GM19324 (cell line): ENCODE results near the gene TMEM167A.

ENCODE experiments used
- ATAC-seq: cut with Tn5 transposase; IDR thresholded peaks from one replicate; pipeline ENCODE4 v1.9.1; 2021; ENCODE audit warnings: mild to moderate bottlenecking, moderate library complexity; ENCODE audit not compliant: unreplicated experiment, low FRiP score

Gene TMEM167A

DNA sequence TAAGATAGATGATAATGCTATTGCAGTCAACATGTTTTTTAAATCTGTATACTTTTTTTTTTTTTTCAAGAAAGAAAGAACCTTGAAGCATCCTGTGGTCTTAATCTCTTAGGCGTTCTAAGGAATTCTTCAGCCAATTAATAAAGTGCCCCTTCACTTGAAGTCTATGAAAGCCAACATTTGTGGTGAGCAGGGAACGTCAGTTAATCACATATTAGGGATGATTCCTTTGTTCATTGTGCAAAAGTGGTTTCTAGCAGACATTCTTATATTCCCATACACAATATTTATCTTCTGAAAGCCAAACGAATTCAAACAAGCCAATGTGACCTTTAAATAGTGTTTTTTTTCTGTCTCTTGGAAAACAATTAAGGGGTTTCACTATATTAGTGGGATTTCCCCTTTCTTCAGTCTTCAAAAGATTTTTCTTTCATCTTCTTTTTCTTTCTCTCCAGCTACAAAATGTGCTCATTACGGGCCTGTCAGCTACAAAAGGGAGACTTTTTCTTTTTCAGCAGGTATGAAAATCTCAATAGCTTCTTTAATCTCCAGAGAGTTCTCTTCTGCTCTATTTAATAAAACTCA lies 40.1 kb downstream of the TMEM167A start:
- no peak for ATAC-seq

DNA sequence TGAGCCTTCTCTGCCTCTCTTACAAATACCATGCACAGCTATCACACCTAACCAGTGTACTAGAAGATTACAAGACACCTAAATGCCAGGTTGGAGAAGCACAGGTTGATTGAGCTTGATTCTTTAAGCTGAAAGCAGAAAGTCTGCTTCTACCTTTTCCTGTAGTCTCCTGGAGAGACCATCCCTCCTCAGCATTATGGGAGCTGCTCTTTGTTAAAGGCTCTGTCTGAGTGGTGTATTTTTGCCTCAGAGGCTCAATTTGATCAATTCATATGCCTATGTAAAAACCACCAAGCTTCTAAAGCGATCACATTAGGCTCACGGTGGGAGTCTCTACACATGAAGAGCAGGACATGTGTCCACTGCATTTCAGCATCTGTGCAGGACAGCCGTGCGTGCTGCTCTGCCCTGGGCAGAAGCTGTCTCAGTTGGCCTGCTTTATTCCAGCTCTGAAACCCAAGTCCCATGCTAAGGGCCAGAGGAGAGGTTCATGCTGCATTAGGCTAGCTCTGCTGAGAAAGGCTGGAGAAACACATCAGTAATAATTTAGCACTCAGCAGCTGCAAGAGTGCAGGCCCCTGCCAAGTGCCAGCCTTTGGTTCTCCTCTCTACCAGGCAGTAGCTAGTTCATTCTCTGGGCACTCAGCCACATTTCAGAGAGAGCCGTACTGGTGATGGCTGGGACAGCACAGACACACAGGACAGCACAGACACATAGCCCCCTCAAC lies 41.7 kb downstream of the TMEM167A start:
- ATAC-seq: no peak

DNA sequence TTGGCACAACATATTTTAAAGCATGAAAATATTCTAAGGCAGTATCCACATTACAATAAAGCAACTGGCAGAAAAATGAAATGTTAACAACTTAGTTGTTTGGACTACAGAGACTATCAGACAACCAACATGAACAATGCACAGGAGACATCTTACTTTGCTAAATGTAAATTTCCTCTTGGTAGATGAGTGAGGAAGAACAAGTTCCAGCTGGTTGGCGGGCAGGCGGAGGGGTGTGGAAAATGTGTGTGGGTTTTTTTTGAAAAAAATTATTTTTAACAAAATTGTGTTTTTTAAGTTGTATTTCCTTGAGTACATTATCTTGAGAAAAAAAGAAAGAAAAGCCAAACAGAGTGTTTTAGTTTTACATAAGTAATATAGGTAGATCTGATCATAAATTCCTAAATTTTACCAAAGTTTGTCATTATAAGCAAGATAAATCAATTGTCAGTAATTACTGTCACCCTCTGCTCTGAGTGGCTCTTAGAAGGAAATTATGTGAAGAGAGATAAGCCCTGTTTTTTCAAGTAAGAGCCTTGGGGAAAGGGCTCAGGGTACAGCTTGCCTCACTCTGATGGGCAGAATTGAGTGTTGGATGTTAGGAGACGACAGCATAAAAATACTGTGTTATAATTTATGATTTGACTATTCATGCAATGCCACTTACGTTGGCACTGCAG lies 42.5 kb downstream of the TMEM167A start:
- ATAC-seq: no peak

DNA sequence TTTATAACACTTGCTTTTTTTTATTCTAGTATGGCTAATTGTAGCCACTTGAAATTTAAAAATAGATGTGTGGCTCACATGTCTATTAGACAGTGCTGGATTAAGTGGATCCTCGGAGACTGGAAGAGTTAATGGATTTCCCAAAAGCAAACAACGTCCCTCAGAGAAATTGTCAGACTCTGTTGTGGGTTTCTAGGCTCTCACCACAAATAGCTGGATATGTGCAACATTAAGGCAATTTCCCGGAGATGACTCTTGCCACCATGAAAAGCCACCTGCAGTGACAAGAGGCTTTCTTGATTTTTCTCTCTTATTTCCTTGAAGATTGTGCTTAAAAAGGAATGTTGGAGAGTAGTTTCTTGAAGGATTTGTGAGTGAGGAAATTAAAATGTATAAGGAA lies 43.2 kb downstream of the TMEM167A start:
- ATAC-seq: no peak

DNA sequence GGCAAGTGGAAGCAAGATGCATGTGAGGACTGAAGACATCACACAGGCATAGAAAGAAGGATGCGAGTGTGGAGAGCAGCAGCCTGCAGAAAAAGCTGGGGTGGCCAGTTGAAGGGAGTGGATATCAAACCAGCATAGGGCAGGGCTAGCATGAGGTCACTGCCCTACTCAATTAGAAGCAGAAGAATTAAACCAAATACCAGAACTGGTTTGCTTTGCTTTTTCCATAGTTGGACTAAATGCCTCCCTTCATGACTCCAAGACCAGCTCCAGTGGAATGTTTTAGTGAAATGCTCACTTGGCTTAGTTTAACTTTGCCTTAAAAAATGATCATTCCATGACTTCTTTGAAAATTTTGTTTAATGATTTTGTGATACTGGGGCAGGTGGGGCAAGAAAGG lies 45.8 kb downstream of the TMEM167A start:
- ATAC-seq: no peak

DNA sequence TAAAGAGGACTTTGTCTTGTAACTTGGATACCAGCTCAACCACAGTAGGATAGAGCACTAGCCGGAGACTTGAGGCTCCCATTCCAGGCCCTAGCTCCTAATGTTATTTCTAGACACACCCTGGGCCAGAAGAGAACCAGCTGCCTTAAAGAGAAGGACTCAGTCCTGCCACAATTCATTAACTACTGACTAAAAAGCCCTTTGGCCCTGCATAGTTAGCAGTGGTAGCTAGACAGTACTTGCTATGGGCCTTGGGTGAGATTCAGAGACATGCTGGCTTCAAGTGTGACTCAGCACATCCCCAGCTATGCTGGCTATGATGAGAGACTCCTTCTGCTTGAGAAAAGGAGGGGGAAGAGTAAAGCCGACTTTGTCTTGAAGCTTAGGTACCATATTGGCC lies 47.3 kb downstream of the TMEM167A start:
- no peak for ATAC-seq

DNA sequence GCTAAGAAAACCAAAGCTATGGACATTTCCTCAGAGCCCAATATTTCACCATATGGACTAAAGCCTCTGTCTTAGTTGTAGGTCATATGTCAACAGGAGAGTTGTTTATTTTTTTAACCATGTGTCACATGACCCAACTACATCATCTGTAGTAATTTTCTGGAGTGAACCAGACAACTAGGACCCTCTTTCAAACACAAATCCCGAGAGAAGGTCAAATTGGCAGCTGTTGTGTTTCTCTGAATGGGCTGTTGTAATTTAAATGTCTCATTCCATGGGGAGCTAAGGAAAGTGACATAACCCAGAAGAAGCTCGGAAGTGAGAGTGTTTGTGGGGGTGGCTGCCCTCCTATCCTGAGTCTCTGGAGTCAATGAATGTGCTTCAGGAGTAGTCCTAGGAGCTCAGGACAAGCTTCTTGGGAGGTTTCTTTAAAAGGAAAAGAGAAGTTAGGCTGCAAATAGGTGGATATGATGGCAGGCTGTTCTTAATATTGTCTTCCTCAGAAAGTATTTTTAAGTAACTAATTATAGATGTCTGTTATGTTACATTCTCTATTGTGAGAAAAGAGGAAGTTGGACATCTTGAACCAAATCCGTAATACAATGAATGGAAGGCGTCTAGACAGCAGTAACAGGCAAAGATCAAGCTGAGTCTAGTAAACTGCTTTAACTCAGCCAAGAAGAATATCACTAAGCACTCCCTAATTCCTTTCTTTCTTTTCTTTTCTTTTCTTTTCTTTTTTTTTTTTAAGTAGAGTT lies 50.1 kb downstream of the TMEM167A start:
- ATAC-seq: no peak

DNA sequence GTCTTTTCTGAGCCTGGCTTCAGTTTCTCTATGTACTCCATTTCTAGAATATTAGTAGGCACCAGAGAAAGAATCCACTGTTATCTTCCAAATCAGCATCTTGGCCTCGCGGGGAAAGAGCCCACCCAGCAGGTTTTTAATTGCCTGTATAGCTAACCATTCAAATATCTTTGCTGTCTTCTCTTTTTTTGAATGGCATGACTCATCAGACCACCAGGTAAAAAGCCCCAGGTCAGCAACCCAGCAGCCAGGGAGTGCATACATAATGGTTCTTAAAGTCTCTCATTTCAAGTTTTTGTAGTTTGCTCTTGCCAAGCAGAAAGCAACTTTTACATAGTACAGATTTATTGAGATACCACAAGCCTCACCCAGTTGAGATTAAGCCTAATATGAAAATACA lies 50.7 kb downstream of the TMEM167A start:
- ATAC-seq: no peak

DNA sequence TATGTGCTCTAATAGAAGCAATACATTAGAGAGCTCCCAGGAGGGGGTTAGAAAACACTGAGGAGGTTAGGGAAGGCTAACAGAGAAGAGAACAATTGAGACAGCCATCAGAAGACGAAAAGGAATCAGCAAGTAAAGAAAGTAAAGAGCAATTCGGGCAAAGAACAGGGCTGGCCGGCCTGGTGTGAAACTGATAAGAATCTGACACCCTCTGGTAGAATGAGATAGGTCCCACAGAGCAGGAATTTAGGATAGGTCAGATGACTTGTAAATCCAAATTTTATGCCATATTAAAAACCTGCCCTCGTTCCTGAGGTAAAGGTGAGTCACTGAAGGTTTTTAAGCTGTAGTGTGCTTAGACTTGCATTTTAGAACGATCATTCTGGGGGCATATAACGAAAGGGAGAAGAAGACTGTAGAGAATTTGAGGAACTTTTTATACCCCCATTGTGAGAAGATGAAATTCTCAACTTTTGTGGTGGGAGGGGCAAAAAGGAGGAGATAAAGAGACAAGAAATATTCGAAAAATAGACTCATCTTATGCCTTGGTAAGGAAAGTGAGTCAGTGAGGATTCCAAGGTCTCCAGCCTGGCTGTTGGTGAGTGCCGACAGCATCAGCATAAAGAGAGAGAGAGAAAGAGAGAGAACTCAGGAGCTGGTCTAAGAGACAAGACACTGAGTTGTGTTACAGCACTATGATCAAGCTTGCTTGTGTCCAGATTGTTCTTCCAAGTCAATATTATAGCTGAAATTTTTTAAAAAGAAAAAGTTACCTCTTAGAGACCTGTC lies 51.3 kb downstream of the TMEM167A start:
- no peak for ATAC-seq

DNA sequence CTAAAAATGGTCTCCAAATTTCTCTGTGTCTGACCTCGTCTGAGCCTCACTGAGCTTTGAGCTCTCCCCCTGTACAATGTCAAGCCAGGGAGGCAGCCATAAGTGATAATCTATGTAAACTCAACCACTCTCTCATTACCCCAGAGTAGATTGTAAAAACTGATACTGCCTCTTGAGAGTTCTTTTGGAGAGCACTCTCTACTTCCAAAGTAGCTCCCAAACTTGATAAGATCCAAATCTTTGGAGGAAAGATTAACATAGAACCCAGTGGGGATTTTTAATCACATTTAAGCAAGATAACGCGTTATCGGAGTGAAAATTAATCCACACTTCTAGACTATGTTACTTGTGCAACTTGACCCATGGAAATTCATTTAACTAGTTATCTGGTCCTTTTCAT lies 54.9 kb downstream of the TMEM167A start:
- no peak for ATAC-seq

DNA sequence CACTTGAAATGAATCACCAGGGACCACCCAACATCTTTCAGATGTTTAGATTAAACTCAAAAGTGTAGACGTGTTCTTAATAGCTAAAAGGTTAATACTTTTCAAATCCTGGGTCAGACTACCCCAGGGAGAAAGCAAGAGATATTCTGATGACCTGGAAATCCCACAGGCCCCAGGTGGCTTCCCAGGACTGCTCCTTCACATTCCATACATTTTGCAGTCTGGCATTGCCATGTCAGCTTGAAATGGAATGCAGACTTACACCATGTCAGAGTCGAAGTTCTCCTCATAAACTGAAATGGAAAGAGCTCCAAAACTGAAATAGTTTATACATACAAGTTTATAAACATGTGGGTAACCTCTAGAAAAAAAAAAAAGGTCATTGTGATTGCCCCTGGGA lies 61.5 kb downstream of the TMEM167A start:
- ATAC-seq: no peak

DNA sequence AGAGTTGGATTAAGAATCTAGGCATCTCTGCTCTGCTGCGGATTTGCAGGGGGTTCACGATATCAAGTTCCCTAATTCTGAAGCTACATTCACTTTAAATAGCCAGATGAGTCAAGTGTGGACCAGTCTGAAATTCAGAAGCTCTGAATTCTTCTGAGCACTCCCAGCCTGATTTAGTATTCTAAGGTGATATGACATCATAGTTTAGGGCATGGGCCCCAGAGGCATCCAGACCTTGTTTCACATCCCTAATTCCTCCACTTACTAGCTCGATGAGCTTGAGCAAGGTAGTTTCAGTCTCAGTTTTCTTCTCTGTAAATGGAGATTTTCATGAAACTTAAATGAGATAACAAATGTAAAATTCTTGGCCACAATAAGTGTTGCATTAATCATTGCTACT lies 65.2 kb downstream of the TMEM167A start:
- peak; percentile 97 for ATAC-seq

DNA sequence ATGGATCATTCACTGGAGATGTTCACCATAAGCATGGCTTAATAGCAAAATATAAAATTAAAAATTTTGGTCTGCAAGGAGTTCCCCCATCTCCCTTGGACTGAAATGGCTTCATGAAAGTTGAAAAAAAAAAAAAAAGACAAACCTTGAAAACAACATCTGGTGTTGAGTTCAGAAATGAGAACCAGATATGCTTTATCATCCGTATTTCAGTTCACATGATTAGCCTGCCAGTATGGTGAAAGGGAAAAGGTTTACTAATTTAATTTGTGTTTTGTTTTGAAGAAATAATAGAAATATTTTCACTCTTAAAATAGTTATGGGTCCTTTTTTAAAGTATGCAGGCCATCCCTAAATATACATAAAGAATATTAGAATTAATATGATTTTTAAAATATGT lies 67.8 kb downstream of the TMEM167A start:
- no peak for ATAC-seq

DNA sequence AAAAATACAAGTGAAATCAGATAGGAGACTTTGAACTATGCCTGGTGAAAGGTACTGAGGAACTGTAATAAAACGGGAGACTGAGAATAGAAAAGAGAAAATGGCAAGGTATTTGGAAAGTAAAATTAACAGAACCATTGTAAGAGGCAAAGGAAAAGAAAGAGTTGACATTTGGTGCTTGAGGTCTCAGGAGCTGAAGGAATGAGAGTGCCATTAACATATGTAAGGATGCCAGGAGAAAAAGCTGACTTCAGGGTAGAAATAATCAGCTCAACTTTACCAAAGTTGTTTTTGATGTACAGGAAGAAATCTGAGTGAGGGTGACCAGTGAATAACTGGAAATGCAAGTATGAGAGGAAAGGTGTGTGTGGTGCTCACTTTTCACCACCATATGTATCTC lies 69.4 kb downstream of the TMEM167A start:
- no peak for ATAC-seq

DNA sequence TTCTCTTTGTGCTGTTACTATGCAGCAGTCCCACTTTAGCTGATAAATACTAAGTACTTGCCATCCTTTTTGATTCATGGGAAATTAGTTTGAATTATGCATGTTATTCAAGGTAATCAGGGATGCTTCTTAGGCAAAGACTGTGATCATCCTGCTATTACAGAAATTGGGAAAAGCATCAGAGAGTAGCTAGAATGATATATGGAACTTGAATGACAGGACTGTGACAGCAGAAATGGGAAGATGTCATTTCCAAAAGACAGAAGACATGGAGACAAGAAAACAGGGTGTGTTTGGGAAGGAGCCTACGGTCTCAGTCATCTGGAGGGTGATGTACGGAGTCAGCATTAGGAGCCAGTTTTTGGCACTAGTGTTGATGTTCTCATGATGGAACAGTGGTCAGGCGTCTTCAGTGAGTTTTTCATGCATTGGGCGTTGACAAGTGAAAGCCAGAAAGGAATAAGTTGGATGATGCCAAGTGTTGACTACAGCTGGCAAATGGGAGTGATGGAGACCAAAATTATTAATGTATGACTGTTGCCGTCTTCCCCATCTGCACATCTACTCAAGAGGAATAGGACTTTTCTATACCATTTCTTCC lies 70.4 kb downstream of the TMEM167A start:
- ATAC-seq: no peak

DNA sequence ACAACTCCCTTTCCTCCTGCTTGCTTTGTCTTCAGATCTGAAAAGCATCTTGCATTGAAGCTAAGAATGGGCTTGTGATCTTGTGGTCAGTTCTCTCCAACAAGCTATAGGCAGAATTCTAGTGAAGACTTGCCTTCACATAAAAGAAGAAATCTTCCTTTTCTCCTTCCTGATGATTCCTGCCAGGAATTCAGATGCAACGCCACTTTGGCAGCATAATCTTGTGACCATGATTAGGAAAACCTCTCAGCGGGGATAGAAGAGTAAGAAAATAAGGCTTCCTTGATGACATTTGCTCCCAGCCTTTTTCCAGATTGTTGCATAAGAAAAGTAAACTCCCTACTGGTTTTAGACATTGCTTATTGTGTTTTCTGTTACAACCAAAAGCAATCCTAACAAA lies 73.4 kb downstream of the TMEM167A start:
- no peak for ATAC-seq
